Mesendoderm (in vitro differentiated cells): ENCODE data around the gene MOB2.

ENCODE experiments used
- DNase-seq: peaks from one replicate; pipeline ENCODE4 v3.0.0; 2013
- H2AK5ac ChIP-seq: 2 replicates; pipeline ENCODE4 v1.6.1; 2013; ENCODE audit warnings: low read length, inconsistent platforms
- H2BK120ac ChIP-seq: 2 replicates; pipeline ENCODE4 v1.6.1; 2013; ENCODE audit warnings: low read depth, mild to moderate bottlenecking, low read length, moderate library complexity, mixed read lengths
- H2BK15ac ChIP-seq: replicated peaks from 2 replicates; pipeline ENCODE4 v1.6.1; 2013; ENCODE audit warnings: low read depth, mild to moderate bottlenecking, moderate library complexity
- H2BK5ac ChIP-seq: 2 replicates; pipeline ENCODE4 v1.6.1; 2013; ENCODE audit warnings: low read length, inconsistent platforms
- H3K18ac ChIP-seq: 2 replicates; pipeline ENCODE4 v1.6.1; 2013; ENCODE audit warnings: mild to moderate bottlenecking, low read length, mixed read lengths
- H3K23ac ChIP-seq: one replicate; pipeline ENCODE4 v1.6.1; 2013; ENCODE audit warnings: low read length
- H3K27ac ChIP-seq: 2 replicates; pipeline ENCODE4 v1.5.1; 2013; ENCODE audit warnings: low read depth, mild to moderate bottlenecking, inconsistent platforms, low read length, moderate library complexity
- H3K27me3 ChIP-seq: 2 replicates; pipeline ENCODE4 v1.6.1; 2013; ENCODE audit warnings: low read length, control low read depth, mild to moderate bottlenecking, inconsistent platforms; ENCODE audit not compliant: insufficient read depth, poor library complexity
- H3K36me3 ChIP-seq: 2 replicates; pipeline ENCODE4 v1.6.1; 2013; ENCODE audit warnings: low read length, inconsistent platforms; ENCODE audit not compliant: control insufficient read depth, insufficient read depth
- H3K4ac ChIP-seq: one replicate; pipeline ENCODE4 v1.6.1; 2013; ENCODE audit warnings: low read depth, mild to moderate bottlenecking, low read length, moderate library complexity
- H3K4me1 ChIP-seq: 2 replicates; pipeline ENCODE4 v1.6.1; 2013; ENCODE audit warnings: low read depth, low read length, inconsistent platforms; ENCODE audit not compliant: control insufficient read depth
- H3K4me2 ChIP-seq: 2 replicates; pipeline ENCODE4 v1.6.1; 2013; ENCODE audit warnings: low read length
- H3K4me3 ChIP-seq: 2 replicates; pipeline ENCODE4 v1.5.1; 2013; ENCODE audit warnings: mild to moderate bottlenecking, low read length
- H3K56ac ChIP-seq: one replicate; pipeline ENCODE4 v1.6.1; 2013; ENCODE audit warnings: low read length
- H3K79me1 ChIP-seq: 2 replicates; pipeline ENCODE4 v1.6.1; 2013; ENCODE audit warnings: low read length, inconsistent platforms
- H3K79me2 ChIP-seq: 2 replicates; pipeline ENCODE4 v1.6.1; 2013; ENCODE audit warnings: mild to moderate bottlenecking, low read length; ENCODE audit not compliant: control insufficient read depth, insufficient read depth
- H3K9ac ChIP-seq: 2 replicates; pipeline ENCODE4 v1.6.1; 2013; ENCODE audit warnings: low read length, inconsistent platforms
- H4K5ac ChIP-seq: one replicate; pipeline ENCODE4 v1.6.1; 2013; ENCODE audit warnings: low read length
- H4K8ac ChIP-seq: one replicate; pipeline ENCODE4 v1.6.1; 2013; ENCODE audit warnings: low read depth, mild to moderate bottlenecking, control low read depth, low read length, moderate library complexity
- WGBS: extraction: QIAGEN DNeasy Blood & Tissue Kit; methylation state at CpG from one replicate; pipeline ENCODE4 v1.1.7; 2013; ENCODE audit warnings: low lambda C conversion rate, missing lambda C conversion rate; ENCODE audit not compliant: insufficient coverage; ENCODE audit errors: extremely low coverage; 5-methylcytosine and 5-hydroxymethylcytosine counted together

Gene MOB2

GRCh38 chr11:1462698-1462975, 23.9 kb downstream of the MOB2 start:
- WGBS: no CpG with 5 or more reads among the region's 13 CpGs

GRCh38 chr11:1461826-1462697, 24.5 kb downstream of the MOB2 start:
- Histone ChIP-seq H3K27ac (no peak overlapping the region), H3K36me3 (no peaks in the 10 kb centered on the region)

More at GRCh38 chr11:1462698-1462975, 23.9 kb downstream of the MOB2 start:
- no peak overlapping the region for H3K23ac ChIP-seq
- DNase-seq: no peak
- H3K36me3 ChIP-seq: no peaks in the 10 kb centered on the region
- no peaks in the 10 kb centered on the region for H3K79me1 ChIP-seq
- H3K27me3 ChIP-seq: no peaks in the 10 kb centered on the region
- H3K9ac ChIP-seq: no peak overlapping the region
- no peak overlapping the region for H3K27ac ChIP-seq
- no peak overlapping the region for H2BK120ac ChIP-seq
- H2AK5ac ChIP-seq: no peak overlapping the region
- no peak overlapping the region for H3K4me3 ChIP-seq
- H4K5ac ChIP-seq: no peak overlapping the region
- no peak overlapping the region for H3K56ac ChIP-seq
- H3K4me1 ChIP-seq: no peaks in the 10 kb centered on the region
- H3K4ac ChIP-seq: no peak overlapping the region
- H2BK15ac ChIP-seq: no peak overlapping the region
- H3K18ac ChIP-seq: no peak overlapping the region
- no peak overlapping the region for H2BK5ac ChIP-seq
- no peak overlapping the region for H4K8ac ChIP-seq
- H3K4me2 ChIP-seq: no peak overlapping the region
- no peaks in the 10 kb centered on the region for H3K79me2 ChIP-seq

GRCh38 chr11:1460986-1461825, 25.4 kb downstream of the MOB2 start:
- no CpG with 5 or more reads among the region's 50 CpGs for WGBS
- H3K23ac ChIP-seq: no peak overlapping the region
- H4K5ac ChIP-seq: no peak overlapping the region
- H4K8ac ChIP-seq: no peak overlapping the region
- H3K4me2 ChIP-seq: no peak overlapping the region
- no peak overlapping the region for H3K56ac ChIP-seq
- H3K18ac ChIP-seq: no peak overlapping the region
- no peak overlapping the region for H2BK120ac ChIP-seq
- H3K79me2 ChIP-seq: no peaks in the 10 kb centered on the region
- H3K27me3 ChIP-seq: no peaks in the 10 kb centered on the region
- H3K79me1 ChIP-seq: no peaks in the 10 kb centered on the region
- H3K9ac ChIP-seq: no peak overlapping the region
- no peak for DNase-seq
- no peak overlapping the region for H2AK5ac ChIP-seq
- no peak overlapping the region for H3K4me3 ChIP-seq
- no peak overlapping the region for H3K27ac ChIP-seq
- no peaks in the 10 kb centered on the region for H3K36me3 ChIP-seq
- H3K4ac ChIP-seq: no peak overlapping the region
- no peak overlapping the region for H2BK5ac ChIP-seq
- no peak overlapping the region for H2BK15ac ChIP-seq
- H3K4me1 ChIP-seq: no peaks in the 10 kb centered on the region

More at GRCh38 chr11:1461826-1462697, 24.5 kb downstream of the MOB2 start:
- no peak overlapping the region for H3K4me3 ChIP-seq
- no peaks in the 10 kb centered on the region for H3K79me2 ChIP-seq
- no peak overlapping the region for H3K4ac ChIP-seq
- no peak overlapping the region for H4K5ac ChIP-seq
- H3K79me1 ChIP-seq: no peaks in the 10 kb centered on the region
- H3K23ac ChIP-seq: no peak overlapping the region
- no peak overlapping the region for H2BK120ac ChIP-seq
- H4K8ac ChIP-seq: no peak overlapping the region
- H3K4me2 ChIP-seq: no peak overlapping the region
- no peaks in the 10 kb centered on the region for H3K4me1 ChIP-seq
- no peak overlapping the region for H3K56ac ChIP-seq
- H2BK5ac ChIP-seq: no peak overlapping the region
- H3K27me3 ChIP-seq: no peaks in the 10 kb centered on the region
- no CpG with 5 or more reads among the region's 46 CpGs for WGBS
- no peak overlapping the region for H2BK15ac ChIP-seq
- H3K18ac ChIP-seq: no peak overlapping the region
- no peak overlapping the region for H2AK5ac ChIP-seq
- H3K9ac ChIP-seq: no peak overlapping the region
- no peak for DNase-seq

GRCh38 chr11:1460396-1460985, 26.1 kb downstream of the MOB2 start:
- Histone ChIP-seq H3K4me1 (no peaks in the 10 kb centered on the region), H2BK15ac (no peak overlapping the region), H3K4me3 (no peak overlapping the region), H3K23ac (no peak overlapping the region), H3K56ac (no peak overlapping the region), H4K5ac (no peak overlapping the region), H3K79me2 (no peaks in the 10 kb centered on the region), H3K4me2 (no peak overlapping the region), H3K79me1 (no peaks in the 10 kb centered on the region), H2BK5ac (no peak overlapping the region), H3K36me3 (no peaks in the 10 kb centered on the region), H2AK5ac (no peak overlapping the region), H3K18ac (no peak overlapping the region), H2BK120ac (no peak overlapping the region), H4K8ac (no peak overlapping the region), H3K9ac (no peak overlapping the region), H3K4ac (no peak overlapping the region), H3K27me3 (no peaks in the 10 kb centered on the region), H3K27ac (no peak overlapping the region)
- WGBS: no CpG with 5 or more reads among the region's 44 CpGs
- no peak for DNase-seq

- H4K5ac ChIP-seq: no peak overlapping the region
- no peaks in the 10 kb centered on the region for H3K27me3 ChIP-seq
- no peak overlapping the region for H2BK15ac ChIP-seq
- DNase-seq: no peak
- no peak overlapping the region for H4K8ac ChIP-seq
- no peak overlapping the region for H2BK120ac ChIP-seq
- H3K9ac ChIP-seq: no peak overlapping the region
- H3K79me1 ChIP-seq: no peaks in the 10 kb centered on the region
- H3K27ac ChIP-seq: no peak overlapping the region
- no peak overlapping the region for H3K56ac ChIP-seq
- H3K23ac ChIP-seq: no peak overlapping the region
- no peak overlapping the region for H3K4me3 ChIP-seq
- H2BK5ac ChIP-seq: no peak overlapping the region
- H2AK5ac ChIP-seq: no peak overlapping the region
- H3K36me3 ChIP-seq: no peaks in the 10 kb centered on the region
- no peaks in the 10 kb centered on the region for H3K4me1 ChIP-seq
- WGBS: no CpG with 5 or more reads among the region's 29 CpGs
- no peaks in the 10 kb centered on the region for H3K79me2 ChIP-seq
- H3K4ac ChIP-seq: no peak overlapping the region
- H3K4me2 ChIP-seq: no peak overlapping the region
- no peak overlapping the region for H3K18ac ChIP-seq
Measured at GRCh38 chr11:1459764-1460395, 26.7 kb downstream of the MOB2 start.
